Natural killer cell (primary cell): ENCODE data around the gene COL9A2. TPM values are rescaled to one million over a fixed set of nuclear protein-coding genes. Genes with fewer than 3 reads are reported as not detected.
A peak's percentile ranks its signal among the peaks of the same experiment; 100 is the strongest.

Experiments
- ATAC-seq, 3 donors: fragments of 150-1000 bp in 2 of 3; fragments of 200-7000 bp in 1 of 3; cut with Tn5 transposase; 1 replicate in 1 of 3; 2 replicates in 2 of 3; pipeline ENCODE4 v1.10.0; 2021; ENCODE audit warnings: mild to moderate bottlenecking in 2 of 3, moderate library complexity in 2 of 3
- DNase-seq, 2 donors: peaks; one replicate each; pipeline versions ENCODE4 v3.0.0 to v3.0.0-alpha.2; 2013 to 2021; ENCODE audit warnings: mixed read lengths in 1 of 2
- H3K27ac ChIP-seq: one replicate; pipeline ENCODE4 v1.5.1; 2013; ENCODE audit warnings: mild to moderate bottlenecking, low read length
- H3K27me3 ChIP-seq: one replicate; pipeline ENCODE4 v1.6.1; 2013; ENCODE audit warnings: low read length; ENCODE audit not compliant: control insufficient read depth, insufficient read depth
- H3K36me3 ChIP-seq: one replicate; pipeline ENCODE4 v1.6.1; 2013; ENCODE audit warnings: low read length; ENCODE audit not compliant: control insufficient read depth, insufficient read depth
- H3K4me1 ChIP-seq: one replicate; pipeline ENCODE4 v1.6.1; 2013; ENCODE audit warnings: low read length; ENCODE audit not compliant: control insufficient read depth, insufficient read depth
- H3K4me3 ChIP-seq: one replicate; pipeline ENCODE4 v1.5.1; 2013; ENCODE audit warnings: low read length
- H3K9me3 ChIP-seq: one replicate; pipeline ENCODE4 v1.6.1; 2013; ENCODE audit warnings: low read length; ENCODE audit not compliant: control insufficient read depth, insufficient read depth
- H3K27ac Mint-ChIP-seq, 2 donors: one replicate each; pipeline ENCODE4 v1.8.0; 2022; ENCODE audit warnings: mild to moderate bottlenecking in 2 of 2, mixed read lengths in 2 of 2, moderate library complexity in 1 of 2
- H3K27me3 Mint-ChIP-seq, 2 donors: one replicate each; pipeline ENCODE4 v1.8.0; 2022; ENCODE audit warnings: low read depth in 2 of 2, mixed read lengths in 2 of 2
- H3K36me3 Mint-ChIP-seq: one replicate; pipeline ENCODE4 v1.8.0; 2022; ENCODE audit warnings: mixed read lengths
- H3K4me1 Mint-ChIP-seq, 2 donors: one replicate each; pipeline ENCODE4 v1.8.0; 2022; ENCODE audit warnings: mixed read lengths in 2 of 2
- H3K4me3 Mint-ChIP-seq: one replicate; pipeline ENCODE4 v1.8.0; 2022; ENCODE audit warnings: mild to moderate bottlenecking, moderate library complexity, mixed read lengths
- H3K9me3 Mint-ChIP-seq, 2 donors: one replicate each; pipeline ENCODE4 v1.8.0; 2022; ENCODE audit warnings: mixed read lengths in 2 of 2
- WGBS: methylation state at CpG from one replicate; pipeline ENCODE4 v1.1.7; 2013; ENCODE audit warnings: missing lambda C conversion rate; ENCODE audit not compliant: insufficient coverage; 5-methylcytosine and 5-hydroxymethylcytosine counted together
- intact Hi-C: fragments of 100-400 bp; cut with micrococcal nuclease; formaldehyde crosslinking; loops from one replicate; pipeline ENCODE4 v1.14.2; 2022
- total RNA-seq, 4 donors: library from RNA; stranded (reverse); fragments of 120-200 nt in 1 of 4; gene quantifications; one replicate each; pipeline versions ENCODE4 v1.2.3 to v1.2.4, GENCODE V29; 2013 to 2022
- TF ChIP-seq, protein P1 (sequence below): fragments of 200-600 bp; IDR thresholded peaks from one replicate; pipeline ENCODE4 v1.8.0; 2022; ENCODE audit warnings: antibody characterized with exemption

Gene COL9A2
- total RNA-seq, 3 donors from 2014 or later (not counting 1 experiment from before 2014, with no cell fraction given): 2.4 to 2.6 (median 2.5) TPM

GRCh38 chr1:40251456-40251855 is 65.6 kb downstream of the COL9A2 start:
- H3K27ac Mint-ChIP-seq: peak overlapping the region; percentile 33 to 70
- intact Hi-C loops: no loop called here
- WGBS: 75% methylated on average over 4 of the region's 4 CpGs
- no peaks in the 10 kb centered on the region for H3K9me3 Mint-ChIP-seq
- no peaks in the 10 kb centered on the region for H3K36me3 ChIP-seq
- no peak overlapping the region for H3K27ac ChIP-seq
- H3K27me3 ChIP-seq: no peaks in the 10 kb centered on the region
- H3K4me3 Mint-ChIP-seq: peak overlapping the region; percentile 53
- ATAC-seq: no peak
- no peak for DNase-seq
- TF ChIP-seq, protein P1, sequence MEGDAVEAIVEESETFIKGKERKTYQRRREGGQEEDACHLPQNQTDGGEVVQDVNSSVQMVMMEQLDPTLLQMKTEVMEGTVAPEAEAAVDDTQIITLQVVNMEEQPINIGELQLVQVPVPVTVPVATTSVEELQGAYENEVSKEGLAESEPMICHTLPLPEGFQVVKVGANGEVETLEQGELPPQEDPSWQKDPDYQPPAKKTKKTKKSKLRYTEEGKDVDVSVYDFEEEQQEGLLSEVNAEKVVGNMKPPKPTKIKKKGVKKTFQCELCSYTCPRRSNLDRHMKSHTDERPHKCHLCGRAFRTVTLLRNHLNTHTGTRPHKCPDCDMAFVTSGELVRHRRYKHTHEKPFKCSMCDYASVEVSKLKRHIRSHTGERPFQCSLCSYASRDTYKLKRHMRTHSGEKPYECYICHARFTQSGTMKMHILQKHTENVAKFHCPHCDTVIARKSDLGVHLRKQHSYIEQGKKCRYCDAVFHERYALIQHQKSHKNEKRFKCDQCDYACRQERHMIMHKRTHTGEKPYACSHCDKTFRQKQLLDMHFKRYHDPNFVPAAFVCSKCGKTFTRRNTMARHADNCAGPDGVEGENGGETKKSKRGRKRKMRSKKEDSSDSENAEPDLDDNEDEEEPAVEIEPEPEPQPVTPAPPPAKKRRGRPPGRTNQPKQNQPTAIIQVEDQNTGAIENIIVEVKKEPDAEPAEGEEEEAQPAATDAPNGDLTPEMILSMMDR: no peak
- no peaks in the 10 kb centered on the region for H3K4me1 ChIP-seq
- no peaks in the 10 kb centered on the region for H3K27me3 Mint-ChIP-seq
- no peaks in the 10 kb centered on the region for H3K9me3 ChIP-seq
- H3K4me3 ChIP-seq: no peak overlapping the region
- peaks cover 15 to 19% of the 10 kb centered on the region in 2 donors for H3K4me1 Mint-ChIP-seq
- no peaks in the 10 kb centered on the region for H3K36me3 Mint-ChIP-seq

Other genes starting within 250 kb of the COL9A2 start
- gene PPT1, start 220.0 kb downstream of the COL9A2 start, total RNA-seq: 10 to 100 TPM; 24.9 to 34.5 (median 29.9) TPM
- gene RLF, start 155.9 kb downstream of the COL9A2 start, total RNA-seq: 10 to 100 TPM; 25.6 to 29.7 (median 26.7) TPM
- not detected for gene TMCO2, start 69.3 kb downstream of the COL9A2 start, total RNA-seq
- gene ZMPSTE24, start 59.0 kb downstream of the COL9A2 start, total RNA-seq: 10 to 100 TPM; 15.3 to 19.5 (median 19.3) TPM
- gene SMAP2, start 56.4 kb upstream of the COL9A2 start, total RNA-seq: 100 to 1,000 TPM in 2 of 3 donors, 10 to 100 TPM in 1; 95.0 to 136 (median 127) TPM
- 1 to 10 TPM; 2.2 to 2.4 (median 2.3) TPM for gene ZFP69B, start 133.2 kb upstream of the COL9A2 start, total RNA-seq
- gene ZFP69, start 160.0 kb upstream of the COL9A2 start, total RNA-seq: 1 to 10 TPM; 4.6 to 5.4 (median 4.6) TPM
- 10 to 100 TPM in 2 of 3 donors, 1 to 10 TPM in 1; 9.6 to 17.0 (median 10.1) TPM for gene EXO5, start 191.5 kb upstream of the COL9A2 start, total RNA-seq
- 1 to 10 TPM; 5.5 to 9.7 (median 5.7) TPM for gene ZNF684, start 214.4 kb upstream of the COL9A2 start, total RNA-seq